GM21619 (cell line): Measurements from ENCODE around the gene ZNF562.

Experiments used
- ATAC-seq: cut with Tn5 transposase; IDR thresholded peaks from one replicate; pipeline ENCODE4 v1.9.1; 2021; ENCODE audit not compliant: unreplicated experiment

The ZNF562 gene

GRCh38 chr19:9645472-9645871 is 29.4 kb downstream of the ZNF562 start:
- no peak for ATAC-seq

GRCh38 chr19:9644472-9644871 is 30.4 kb downstream of the ZNF562 start:
- ATAC-seq = no peak

- ATAC-seq = no peak
Measured at GRCh38 chr19:9641810-9642209, 33.1 kb downstream of the ZNF562 start.

- ATAC-seq = no peak
Measured at GRCh38 chr19:9640956-9641355, 33.9 kb downstream of the ZNF562 start.

- ATAC-seq = no peak
Measured at GRCh38 chr19:9636018-9636417, 38.9 kb downstream of the ZNF562 start.

GRCh38 chr19:9627856-9628255 is 47.0 kb downstream of the ZNF562 start:
- ATAC-seq = no peak

- no peak for ATAC-seq
Measured at GRCh38 chr19:9622531-9622930, 52.4 kb downstream of the ZNF562 start.

GRCh38 chr19:9621156-9622037 is 53.5 kb downstream of the ZNF562 start, which contains the start of gene ZNF561:
ZNF561 (minus strand) TSS chr19:9621232; CDS start chr19:9619456, 1,776 bp downstream.
- peak; percentile 61 for ATAC-seq

GRCh38 chr19:9620842-9621155 is 54.1 kb downstream of the ZNF562 start:
- ATAC-seq = no peak

GRCh38 chr19:9615844-9616243 is 59.1 kb downstream of the ZNF562 start:
- no peak for ATAC-seq

- no peak for ATAC-seq
Measured at GRCh38 chr19:9610484-9611113, 64.3 kb downstream of the ZNF562 start.

GRCh38 chr19:9608912-9609311 is 66.0 kb downstream of the ZNF562 start:
- ATAC-seq = no peak

- ATAC-seq = no peak
Measured at GRCh38 chr19:9597027-9597426, 77.9 kb downstream of the ZNF562 start.
